ENCODE results near the gene NPAS3. TPM values are rescaled to one million over a fixed set of nuclear protein-coding genes. Genes with fewer than 3 reads are reported as not detected.

NPAS3 gene
- total RNA-seq, 1 experiment from 2014 or later: not detected

DNA sequence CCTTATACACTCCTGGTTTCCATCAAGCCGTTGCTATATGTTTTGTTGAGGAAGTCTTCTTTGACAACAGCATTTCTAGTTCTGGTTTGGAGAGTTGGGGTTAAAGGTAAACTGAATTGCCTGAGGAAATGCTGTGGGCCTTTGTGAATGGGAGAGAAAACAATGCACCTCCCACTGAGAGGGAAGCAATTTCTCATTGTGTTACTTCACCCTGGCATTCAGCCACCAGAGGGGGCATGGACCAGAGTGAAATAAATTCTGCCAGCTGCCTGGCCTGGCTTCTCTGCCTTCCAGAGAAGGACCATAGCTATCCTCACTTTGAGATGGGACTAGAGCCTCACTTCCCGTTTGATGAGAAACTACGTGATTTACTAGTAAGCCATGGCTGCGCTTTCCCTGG, 536.9 kb downstream of the NPAS3 start:
- CTCF ChIA-PET: no interaction called here
- no peak overlapping the region for H3K4me2 ChIP-seq (ENCODE audit: low read length)
- no peak overlapping the region for H3K4me3 ChIP-seq (replicated peaks in 1 of 2; ENCODE audit: low read depth in 1 of 2, low read length in 2 of 2)
- H4K20me1 ChIP-seq (ENCODE audit: insufficient read depth): no peaks in the 10 kb centered on the region
- no peak overlapping the region for H2AFZ ChIP-seq (ENCODE audit: low read depth, low read length, poor library complexity, severe bottlenecking)
- H3K79me2 ChIP-seq (ENCODE audit: insufficient read depth, low read length): no peaks in the 10 kb centered on the region
- no TSS peak for BruUV-seq (replicated peaks)
- RAD21 ChIA-PET (ENCODE audit: low non-redundant PET in 1 of 2, low total read pairs in 2 of 2, uncharacterized antibody in 2 of 2, unreplicated experiment in 2 of 2): no interaction called here
- DNase-seq (ENCODE audit: low read depth, low spot score) (no peak), ATAC-seq (no peak)
- H3K9me2 ChIP-seq (ENCODE audit: insufficient read depth): no peaks in the 10 kb centered on the region
- no peak overlapping the region for H3K27ac ChIP-seq (ENCODE audit: low read depth, low read length)
- no peaks in the 10 kb centered on the region for H3K4me1 ChIP-seq (ENCODE audit: control insufficient read depth in 1 of 2, insufficient read depth in 2 of 2, low read length in 2 of 2)
- POLR2A ChIA-PET: no interaction called here
- no peaks in the 10 kb centered on the region for H3K9me3 ChIP-seq (ENCODE audit: control insufficient read depth in 1 of 2, insufficient read depth in 1 of 2, low read depth in 1 of 2, low read length in 2 of 2)
- TF ChIP-seq CEBPB (IDR thresholded peaks at IDR 0.05; ENCODE audit: low read depth) (no peak), CTCF (IDR thresholded peaks at IDR 0.05 in 2 of 3, conservative IDR thresholded peaks at IDR 0.05 in 1 of 3; ENCODE audit: borderline replicate concordance in 1 of 3, insufficient read depth in 1 of 3, low read depth in 2 of 3, low read length in 2 of 3) (peak in 2 of 3 experiments; percentile 32 to 36; a peak in 4 of 6 replicates)
- H3K36me3 ChIP-seq (ENCODE audit: control insufficient read depth in 1 of 2, insufficient read depth in 2 of 2, low read length in 2 of 2): no peaks in the 10 kb centered on the region
- no peaks in the 10 kb centered on the region for H3K27me3 ChIP-seq (ENCODE audit: insufficient read depth, low read length)
- H3K9ac ChIP-seq (ENCODE audit: low read length): no peak overlapping the region
- intact Hi-C loops (cut with micrococcal nuclease): loop anchor here (5.0 kb wide), 1 partner anchor 317 kb away; no protein-coding TSS in a partner anchor

- no peak overlapping the region for H2AFZ ChIP-seq (ENCODE audit: low read depth, low read length, poor library complexity, severe bottlenecking)
- H3K36me3 ChIP-seq (ENCODE audit: control insufficient read depth in 1 of 2, insufficient read depth in 2 of 2, low read length in 2 of 2): no peaks in the 10 kb centered on the region
- no peak overlapping the region for H3K4me3 ChIP-seq (replicated peaks in 1 of 2; ENCODE audit: low read depth in 1 of 2, low read length in 2 of 2)
- no peaks in the 10 kb centered on the region for H3K9me2 ChIP-seq (ENCODE audit: insufficient read depth)
- no peaks in the 10 kb centered on the region for H3K4me1 ChIP-seq (ENCODE audit: control insufficient read depth in 1 of 2, insufficient read depth in 2 of 2, low read length in 2 of 2)
- H4K20me1 ChIP-seq (ENCODE audit: insufficient read depth): no peaks in the 10 kb centered on the region
- H3K79me2 ChIP-seq (ENCODE audit: insufficient read depth, low read length): no peaks in the 10 kb centered on the region
- intact Hi-C loops (cut with micrococcal nuclease): loop anchor here (5.0 kb wide), 1 partner anchor 315 kb away; no protein-coding TSS in a partner anchor
- no peak overlapping the region for H3K27ac ChIP-seq (ENCODE audit: low read depth, low read length)
- no peak for ATAC-seq
- no peaks in the 10 kb centered on the region for H3K9me3 ChIP-seq (ENCODE audit: control insufficient read depth in 1 of 2, insufficient read depth in 1 of 2, low read depth in 1 of 2, low read length in 2 of 2)
- DNase-seq (ENCODE audit: low read depth, low spot score): no peak
- H3K4me2 ChIP-seq (ENCODE audit: low read length): no peak overlapping the region
- BruUV-seq (replicated peaks): no TSS peak
- no peaks in the 10 kb centered on the region for H3K27me3 ChIP-seq (ENCODE audit: insufficient read depth, low read length)
- ChIA-PET RAD21 (ENCODE audit: low non-redundant PET in 1 of 2, low total read pairs in 2 of 2, uncharacterized antibody in 2 of 2, unreplicated experiment in 2 of 2) (no interaction called here), CTCF (no interaction called here), POLR2A (no interaction called here)
- no peak overlapping the region for H3K9ac ChIP-seq (ENCODE audit: low read length)
- TF ChIP-seq ELF1 (IDR thresholded peaks at IDR 0.05; ENCODE audit: borderline replicate concordance, low read depth) (no peak), CEBPB (IDR thresholded peaks at IDR 0.05; ENCODE audit: low read depth) (no peak), EZH2 (IDR thresholded peaks at IDR 0.05) (no peak), YY1 (IDR thresholded peaks at IDR 0.05; ENCODE audit: extremely low read depth, insufficient replicate concordance, low read depth, low read length) (no peak), MAX (IDR thresholded peaks at IDR 0.05) (no peak), SRF (IDR thresholded peaks at IDR 0.05; ENCODE audit: low read depth) (no peak), POLR2AphosphoS5 (IDR thresholded peaks at IDR 0.05; ENCODE audit: low read depth, low read length) (no peak), ATF3 (IDR thresholded peaks at IDR 0.05) (no peak), ZBTB33 (IDR thresholded peaks at IDR 0.05; ENCODE audit: extremely low read depth, insufficient replicate concordance, low read length) (no peak)
- TF ChIP-seq, protein P1, sequence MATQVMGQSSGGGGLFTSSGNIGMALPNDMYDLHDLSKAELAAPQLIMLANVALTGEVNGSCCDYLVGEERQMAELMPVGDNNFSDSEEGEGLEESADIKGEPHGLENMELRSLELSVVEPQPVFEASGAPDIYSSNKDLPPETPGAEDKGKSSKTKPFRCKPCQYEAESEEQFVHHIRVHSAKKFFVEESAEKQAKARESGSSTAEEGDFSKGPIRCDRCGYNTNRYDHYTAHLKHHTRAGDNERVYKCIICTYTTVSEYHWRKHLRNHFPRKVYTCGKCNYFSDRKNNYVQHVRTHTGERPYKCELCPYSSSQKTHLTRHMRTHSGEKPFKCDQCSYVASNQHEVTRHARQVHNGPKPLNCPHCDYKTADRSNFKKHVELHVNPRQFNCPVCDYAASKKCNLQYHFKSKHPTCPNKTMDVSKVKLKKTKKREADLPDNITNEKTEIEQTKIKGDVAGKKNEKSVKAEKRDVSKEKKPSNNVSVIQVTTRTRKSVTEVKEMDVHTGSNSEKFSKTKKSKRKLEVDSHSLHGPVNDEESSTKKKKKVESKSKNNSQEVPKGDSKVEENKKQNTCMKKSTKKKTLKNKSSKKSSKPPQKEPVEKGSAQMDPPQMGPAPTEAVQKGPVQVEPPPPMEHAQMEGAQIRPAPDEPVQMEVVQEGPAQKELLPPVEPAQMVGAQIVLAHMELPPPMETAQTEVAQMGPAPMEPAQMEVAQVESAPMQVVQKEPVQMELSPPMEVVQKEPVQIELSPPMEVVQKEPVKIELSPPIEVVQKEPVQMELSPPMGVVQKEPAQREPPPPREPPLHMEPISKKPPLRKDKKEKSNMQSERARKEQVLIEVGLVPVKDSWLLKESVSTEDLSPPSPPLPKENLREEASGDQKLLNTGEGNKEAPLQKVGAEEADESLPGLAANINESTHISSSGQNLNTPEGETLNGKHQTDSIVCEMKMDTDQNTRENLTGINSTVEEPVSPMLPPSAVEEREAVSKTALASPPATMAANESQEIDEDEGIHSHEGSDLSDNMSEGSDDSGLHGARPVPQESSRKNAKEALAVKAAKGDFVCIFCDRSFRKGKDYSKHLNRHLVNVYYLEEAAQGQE (IDR thresholded peaks at IDR 0.05; ENCODE audit: low read depth): no peak
Measured at GRCh38 chr14:33477797-33478196, 539.1 kb downstream of the NPAS3 start.
